Measurements from ENCODE around the gene KAZN.

Gene KAZN

GRCh38 chr1:14840374-14840773 lies 241.9 kb downstream of the KAZN start:
- Histone ChIP-seq H3K9me3 (ENCODE audit: control insufficient read depth, low read length) (peaks cover 4% of the 10 kb centered on the region), H3K27me3 (replicated peaks; ENCODE audit: control insufficient read depth, insufficient read depth, low read length, poor library complexity, severe bottlenecking) (no peaks in the 10 kb centered on the region), H3K27ac (ENCODE audit: insufficient read depth, low read length, poor library complexity, severe bottlenecking) (no peak overlapping the region), H3K36me3 (ENCODE audit: control insufficient read depth, insufficient read depth, low read length) (no peaks in the 10 kb centered on the region), H3K4me1 (ENCODE audit: control insufficient read depth, insufficient read depth, low read length, poor library complexity, severe bottlenecking) (no peaks in the 10 kb centered on the region), H3K4me3 (ENCODE audit: insufficient read depth, low read depth, low read length, poor library complexity, severe bottlenecking) (no peak overlapping the region)
- no peak for DNase-seq

DNA sequence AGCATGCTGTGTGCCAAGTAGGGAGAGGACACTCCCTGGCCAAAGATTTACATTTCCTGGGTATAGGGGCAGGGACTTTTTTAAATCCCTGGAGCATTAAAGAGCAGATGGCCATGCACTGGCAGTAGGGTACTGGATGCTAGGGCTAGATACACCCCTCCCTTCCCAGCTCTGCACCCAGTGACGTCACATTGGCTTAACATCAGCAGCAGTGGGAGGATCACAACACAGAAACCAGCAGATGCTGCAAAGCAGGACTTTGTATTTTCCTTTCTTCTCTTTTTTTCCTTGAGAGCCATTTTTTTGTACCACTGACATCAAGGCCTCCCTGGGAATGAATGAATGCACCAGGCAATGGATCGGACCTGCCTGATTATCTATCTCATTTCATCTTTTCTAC lies 243.0 kb downstream of the KAZN start:
- Histone ChIP-seq H3K9me3 (ENCODE audit: control insufficient read depth, low read length) (peaks cover 4% of the 10 kb centered on the region), H3K27ac (ENCODE audit: insufficient read depth, low read length, poor library complexity, severe bottlenecking) (no peak overlapping the region), H3K27me3 (replicated peaks; ENCODE audit: control insufficient read depth, insufficient read depth, low read length, poor library complexity, severe bottlenecking) (no peaks in the 10 kb centered on the region), H3K4me1 (ENCODE audit: control insufficient read depth, insufficient read depth, low read length, poor library complexity, severe bottlenecking) (no peaks in the 10 kb centered on the region), H3K4me3 (ENCODE audit: insufficient read depth, low read depth, low read length, poor library complexity, severe bottlenecking) (no peak overlapping the region), H3K36me3 (ENCODE audit: control insufficient read depth, insufficient read depth, low read length) (no peaks in the 10 kb centered on the region)
- DNase-seq: no peak

DNA sequence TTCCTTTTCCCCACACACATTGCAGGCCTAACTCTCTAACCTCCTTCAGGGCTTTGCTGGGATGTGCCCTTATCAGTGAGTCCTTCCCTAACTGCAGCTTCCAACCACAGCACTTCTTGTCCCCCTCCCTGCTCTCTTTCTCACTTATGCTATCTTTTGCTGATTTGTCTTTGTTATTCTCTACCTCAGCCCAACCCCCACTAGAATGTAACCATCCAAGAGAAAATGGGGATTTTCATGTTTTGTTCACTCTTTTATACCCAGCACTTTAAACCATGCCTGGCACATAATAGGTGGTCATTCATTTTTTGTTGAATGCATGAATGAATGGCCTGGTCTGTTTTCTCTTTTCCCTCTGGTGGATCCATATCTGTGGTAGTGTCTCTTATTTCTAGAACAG lies 243.5 kb downstream of the KAZN start:
- no peak for DNase-seq
- no peak overlapping the region for H3K4me3 ChIP-seq (ENCODE audit: insufficient read depth, low read depth, low read length, poor library complexity, severe bottlenecking)
- H3K4me1 ChIP-seq (ENCODE audit: control insufficient read depth, insufficient read depth, low read length, poor library complexity, severe bottlenecking): no peaks in the 10 kb centered on the region
- no peak overlapping the region for H3K27ac ChIP-seq (ENCODE audit: insufficient read depth, low read length, poor library complexity, severe bottlenecking)
- peaks cover 4% of the 10 kb centered on the region for H3K9me3 ChIP-seq (ENCODE audit: control insufficient read depth, low read length)
- no peaks in the 10 kb centered on the region for H3K27me3 ChIP-seq (replicated peaks; ENCODE audit: control insufficient read depth, insufficient read depth, low read length, poor library complexity, severe bottlenecking)
- H3K36me3 ChIP-seq (ENCODE audit: control insufficient read depth, insufficient read depth, low read length): no peaks in the 10 kb centered on the region

DNA sequence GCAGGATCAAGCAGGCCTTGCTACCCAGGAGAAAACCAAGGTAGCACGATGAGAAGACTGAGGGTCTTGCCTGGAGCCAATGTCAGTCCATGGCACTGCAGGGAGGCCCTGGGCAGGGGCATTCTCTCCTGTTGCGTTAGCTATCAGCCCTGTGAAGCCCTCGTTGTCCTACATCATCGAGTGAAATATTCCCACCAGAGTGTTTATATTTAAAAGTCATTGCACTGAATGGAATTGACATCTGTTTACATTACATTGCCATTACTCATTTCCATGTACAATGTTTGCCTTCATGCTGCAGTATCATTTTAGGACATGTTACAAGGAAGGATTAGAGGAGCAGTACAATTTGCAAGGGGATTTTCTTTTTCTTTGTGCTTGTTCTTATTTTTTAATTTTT lies 243.9 kb downstream of the KAZN start:
- DNase-seq: no peak
- H3K4me1 ChIP-seq (ENCODE audit: control insufficient read depth, insufficient read depth, low read length, poor library complexity, severe bottlenecking): no peaks in the 10 kb centered on the region
- H3K27ac ChIP-seq (ENCODE audit: insufficient read depth, low read length, poor library complexity, severe bottlenecking): no peak overlapping the region

GRCh38 chr1:14842891-14843290 lies 244.4 kb downstream of the KAZN start:
- Histone ChIP-seq H3K4me3 (ENCODE audit: insufficient read depth, low read depth, low read length, poor library complexity, severe bottlenecking) (no peak overlapping the region), H3K9me3 (ENCODE audit: control insufficient read depth, low read length) (peaks cover 4% of the 10 kb centered on the region)

More for the DNA sequence above, 243.9 kb downstream of the KAZN start:
- Histone ChIP-seq H3K9me3 (ENCODE audit: control insufficient read depth, low read length) (peaks cover 4% of the 10 kb centered on the region), H3K4me3 (ENCODE audit: insufficient read depth, low read depth, low read length, poor library complexity, severe bottlenecking) (no peak overlapping the region), H3K36me3 (ENCODE audit: control insufficient read depth, insufficient read depth, low read length) (no peaks in the 10 kb centered on the region), H3K27me3 (replicated peaks; ENCODE audit: control insufficient read depth, insufficient read depth, low read length, poor library complexity, severe bottlenecking) (no peaks in the 10 kb centered on the region)

GRCh38 chr1:14843525-14843924 lies 245.0 kb downstream of the KAZN start:
- Histone ChIP-seq H3K27me3 (replicated peaks; ENCODE audit: control insufficient read depth, insufficient read depth, low read length, poor library complexity, severe bottlenecking) (no peaks in the 10 kb centered on the region), H3K9me3 (ENCODE audit: control insufficient read depth, low read length) (peaks cover 4% of the 10 kb centered on the region), H3K4me3 (ENCODE audit: insufficient read depth, low read depth, low read length, poor library complexity, severe bottlenecking) (no peak overlapping the region), H3K27ac (ENCODE audit: insufficient read depth, low read length, poor library complexity, severe bottlenecking) (no peak overlapping the region), H3K36me3 (ENCODE audit: control insufficient read depth, insufficient read depth, low read length) (no peaks in the 10 kb centered on the region), H3K4me1 (ENCODE audit: control insufficient read depth, insufficient read depth, low read length, poor library complexity, severe bottlenecking) (no peaks in the 10 kb centered on the region)
- DNase-seq: no peak

More at GRCh38 chr1:14842891-14843290, 244.4 kb downstream of the KAZN start:
- H3K27me3 ChIP-seq (replicated peaks; ENCODE audit: control insufficient read depth, insufficient read depth, low read length, poor library complexity, severe bottlenecking): no peaks in the 10 kb centered on the region
- H3K36me3 ChIP-seq (ENCODE audit: control insufficient read depth, insufficient read depth, low read length): no peaks in the 10 kb centered on the region
- no peak overlapping the region for H3K27ac ChIP-seq (ENCODE audit: insufficient read depth, low read length, poor library complexity, severe bottlenecking)
- H3K4me1 ChIP-seq (ENCODE audit: control insufficient read depth, insufficient read depth, low read length, poor library complexity, severe bottlenecking): no peaks in the 10 kb centered on the region
- no peak for DNase-seq

DNA sequence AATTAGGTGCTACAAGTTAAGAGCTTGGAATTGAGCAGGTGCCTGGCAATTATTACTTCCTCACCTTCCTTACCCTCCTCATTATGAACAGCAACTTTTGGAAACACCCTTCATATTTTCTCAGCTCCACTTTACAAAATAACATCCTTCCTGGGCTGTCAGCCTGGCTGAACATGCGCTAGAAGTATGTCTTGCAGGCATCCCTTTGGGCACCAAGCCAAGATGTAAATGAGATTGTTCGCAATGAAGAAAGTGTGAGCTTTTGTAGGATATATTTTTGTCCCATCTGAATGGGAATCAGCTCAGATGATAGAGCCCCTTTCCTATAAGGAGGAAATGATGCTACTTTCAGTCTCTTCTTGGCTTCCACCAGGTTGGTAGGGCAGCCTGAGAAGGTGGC lies 245.9 kb downstream of the KAZN start:
- no peak for DNase-seq
- Histone ChIP-seq H3K4me1 (ENCODE audit: control insufficient read depth, insufficient read depth, low read length, poor library complexity, severe bottlenecking) (no peaks in the 10 kb centered on the region), H3K9me3 (ENCODE audit: control insufficient read depth, low read length) (peaks cover 4% of the 10 kb centered on the region), H3K27me3 (replicated peaks; ENCODE audit: control insufficient read depth, insufficient read depth, low read length, poor library complexity, severe bottlenecking) (no peaks in the 10 kb centered on the region), H3K27ac (ENCODE audit: insufficient read depth, low read length, poor library complexity, severe bottlenecking) (no peak overlapping the region), H3K4me3 (ENCODE audit: insufficient read depth, low read depth, low read length, poor library complexity, severe bottlenecking) (no peak overlapping the region), H3K36me3 (ENCODE audit: control insufficient read depth, insufficient read depth, low read length) (no peaks in the 10 kb centered on the region)

DNA sequence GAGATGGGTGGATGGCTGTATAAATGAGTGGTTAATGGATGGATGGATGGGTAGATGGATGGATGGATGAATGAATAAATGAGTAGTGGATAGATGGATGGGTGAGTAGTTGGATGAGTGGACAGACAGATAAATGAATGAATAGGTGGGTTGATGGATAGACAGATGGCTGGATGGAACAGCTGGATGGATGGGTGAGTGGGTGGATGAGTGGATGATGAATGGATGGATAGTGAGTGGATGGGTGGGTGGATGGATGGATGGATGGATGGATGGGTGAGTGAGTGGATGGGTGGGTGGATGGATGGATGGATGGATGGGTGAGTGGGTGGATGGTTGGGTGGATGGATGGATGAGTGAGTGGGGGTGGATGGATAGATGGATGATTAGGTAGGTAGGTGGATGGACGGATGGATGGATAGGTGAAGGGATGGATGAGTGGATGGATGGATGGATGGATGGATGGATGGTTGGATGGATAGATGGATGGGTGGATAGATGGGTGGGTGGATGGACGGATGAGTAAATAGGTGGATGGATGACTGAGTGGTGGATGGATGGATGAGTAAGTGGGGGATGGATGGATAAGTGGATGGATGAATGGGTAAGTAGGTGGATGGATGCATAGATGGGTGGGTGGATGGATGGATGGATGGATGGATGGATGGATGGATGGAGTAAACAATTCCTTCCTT lies 246.6 kb downstream of the KAZN start:
- Histone ChIP-seq H3K4me1 (ENCODE audit: control insufficient read depth, insufficient read depth, low read length, poor library complexity, severe bottlenecking) (no peaks in the 10 kb centered on the region), H3K27ac (ENCODE audit: insufficient read depth, low read length, poor library complexity, severe bottlenecking) (no peak overlapping the region), H3K9me3 (ENCODE audit: control insufficient read depth, low read length) (peaks cover 4% of the 10 kb centered on the region), H3K36me3 (ENCODE audit: control insufficient read depth, insufficient read depth, low read length) (no peaks in the 10 kb centered on the region), H3K4me3 (ENCODE audit: insufficient read depth, low read depth, low read length, poor library complexity, severe bottlenecking) (no peak overlapping the region), H3K27me3 (replicated peaks; ENCODE audit: control insufficient read depth, insufficient read depth, low read length, poor library complexity, severe bottlenecking) (no peaks in the 10 kb centered on the region)
- DNase-seq: no peak

- H3K4me1 ChIP-seq (ENCODE audit: control insufficient read depth, insufficient read depth, low read length, poor library complexity, severe bottlenecking): no peaks in the 10 kb centered on the region
- peaks cover 4% of the 10 kb centered on the region for H3K9me3 ChIP-seq (ENCODE audit: control insufficient read depth, low read length)
- H3K4me3 ChIP-seq (ENCODE audit: insufficient read depth, low read depth, low read length, poor library complexity, severe bottlenecking): no peak overlapping the region
- H3K27ac ChIP-seq (ENCODE audit: insufficient read depth, low read length, poor library complexity, severe bottlenecking): no peak overlapping the region
- no peaks in the 10 kb centered on the region for H3K27me3 ChIP-seq (replicated peaks; ENCODE audit: control insufficient read depth, insufficient read depth, low read length, poor library complexity, severe bottlenecking)
- DNase-seq: no peak
- no peaks in the 10 kb centered on the region for H3K36me3 ChIP-seq (ENCODE audit: control insufficient read depth, insufficient read depth, low read length)
Observed at GRCh38 chr1:14845851-14846250, 247.4 kb downstream of the KAZN start.

DNA sequence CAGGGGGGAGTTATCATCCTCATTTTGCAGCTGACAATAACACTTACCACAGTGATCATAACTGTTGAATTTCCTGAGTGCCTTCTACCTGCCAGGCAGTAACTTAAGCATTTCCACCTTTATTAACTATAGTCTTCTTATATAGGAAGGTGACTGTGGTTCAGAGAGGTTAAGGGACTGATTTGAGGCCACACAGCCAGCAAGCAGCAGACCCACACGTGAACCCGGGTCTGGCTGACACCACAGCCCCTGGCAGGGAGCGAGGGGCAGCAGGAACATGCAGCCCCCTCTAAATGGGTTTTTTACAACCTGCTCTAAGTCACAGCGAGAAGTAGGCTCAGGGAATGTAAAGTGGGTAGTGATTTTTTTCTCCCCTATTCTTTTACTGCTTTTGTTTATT lies 248.2 kb downstream of the KAZN start:
- DNase-seq: no peak
- Histone ChIP-seq H3K36me3 (ENCODE audit: control insufficient read depth, insufficient read depth, low read length) (no peaks in the 10 kb centered on the region), H3K27ac (ENCODE audit: insufficient read depth, low read length, poor library complexity, severe bottlenecking) (no peak overlapping the region), H3K27me3 (replicated peaks; ENCODE audit: control insufficient read depth, insufficient read depth, low read length, poor library complexity, severe bottlenecking) (no peaks in the 10 kb centered on the region), H3K4me3 (ENCODE audit: insufficient read depth, low read depth, low read length, poor library complexity, severe bottlenecking) (no peak overlapping the region), H3K4me1 (ENCODE audit: control insufficient read depth, insufficient read depth, low read length, poor library complexity, severe bottlenecking) (no peaks in the 10 kb centered on the region), H3K9me3 (ENCODE audit: control insufficient read depth, low read length) (peaks cover 4% of the 10 kb centered on the region)
